22Rv1 (cell line): ENCODE data around the gene P2RY8.

ENCODE experiments used
- CTCF ChIP-seq: fragments of 450-650 bp; IDR thresholded peaks from 2 replicates; pipeline ENCODE4 v1.5.1; 2017; ENCODE audit warnings: mild to moderate bottlenecking
- ZFX ChIP-seq: fragments of 450-650 bp; IDR thresholded peaks from 2 replicates; pipeline ENCODE4 v1.6.1; 2017; ENCODE audit warnings: antibody characterized with exemption, borderline replicate concordance

- TF ChIP-seq CTCF (no peak), ZFX (no peak)
These were observed 25.2 kb downstream of the P2RY8 start for GRCh38 chrX:1511829-1512228.
